ENCODE measurements around the gene LSM2.

Gene LSM2

GRCh38 chr6:31762878-31763618 lies 43.7 kb downstream of the LSM2 start:
- Histone ChIP-seq H3K36me3 (ENCODE audit: control insufficient read depth, insufficient read depth, low read length) (peaks cover 52% of the 10 kb centered on the region), H3K9ac (ENCODE audit: low read length) (no peak overlapping the region), H3K4me3 (ENCODE audit: low read depth, low read length) (no peak overlapping the region), H3K27me3 (ENCODE audit: control insufficient read depth, insufficient read depth, low read length) (no peaks in the 10 kb centered on the region), H3K4me1 (ENCODE audit: control insufficient read depth, insufficient read depth, low read length) (peaks cover 10% of the 10 kb centered on the region; the same call in 1 of the 2 replicates), H3K27ac (ENCODE audit: low read depth, low read length) (no peak overlapping the region), H3K9me3 (ENCODE audit: control insufficient read depth, insufficient read depth, low read depth, low read length) (no peaks in the 10 kb centered on the region)

- Histone ChIP-seq H3K4me3 (ENCODE audit: low read depth, low read length) (no peak within 1 kb of the TSS), H3K9ac (ENCODE audit: low read length) (no peak within 1 kb of the TSS)
These were observed 44.4 kb downstream of the LSM2 start, which contains the start of gene SAPCD1 for GRCh38 chr6:31762356-31762755. TSS of gene SAPCD1 (plus strand) at chr6:31762656. CDS start at chr6:31763055, 399 bp downstream.

GRCh38 chr6:31761343-31761742 lies 45.4 kb downstream of the LSM2 start:
- Histone ChIP-seq H3K36me3 (ENCODE audit: control insufficient read depth, insufficient read depth, low read length) (peaks cover 56% of the 10 kb centered on the region), H3K27ac (ENCODE audit: low read depth, low read length) (no peak overlapping the region), H3K9ac (ENCODE audit: low read length) (no peak overlapping the region), H3K27me3 (ENCODE audit: control insufficient read depth, insufficient read depth, low read length) (no peaks in the 10 kb centered on the region), H3K4me3 (ENCODE audit: low read depth, low read length) (no peak overlapping the region), H3K4me1 (ENCODE audit: control insufficient read depth, insufficient read depth, low read length) (peaks cover 8% of the 10 kb centered on the region; the same call in 1 of the 2 replicates), H3K9me3 (ENCODE audit: control insufficient read depth, insufficient read depth, low read depth, low read length) (no peaks in the 10 kb centered on the region)

More at GRCh38 chr6:31762356-31762755, 44.4 kb downstream of the LSM2 start, which contains the start of gene SAPCD1:
- Histone ChIP-seq H3K9me3 (ENCODE audit: control insufficient read depth, insufficient read depth, low read depth, low read length) (no peaks in the 10 kb centered on the region), H3K4me1 (ENCODE audit: control insufficient read depth, insufficient read depth, low read length) (peaks cover 10% of the 10 kb centered on the region; the same call in 1 of the 2 replicates), H3K27me3 (ENCODE audit: control insufficient read depth, insufficient read depth, low read length) (no peaks in the 10 kb centered on the region), H3K36me3 (ENCODE audit: control insufficient read depth, insufficient read depth, low read length) (peaks cover 56% of the 10 kb centered on the region), H3K27ac (ENCODE audit: low read depth, low read length) (no peak within 1 kb of the TSS)

DNA sequence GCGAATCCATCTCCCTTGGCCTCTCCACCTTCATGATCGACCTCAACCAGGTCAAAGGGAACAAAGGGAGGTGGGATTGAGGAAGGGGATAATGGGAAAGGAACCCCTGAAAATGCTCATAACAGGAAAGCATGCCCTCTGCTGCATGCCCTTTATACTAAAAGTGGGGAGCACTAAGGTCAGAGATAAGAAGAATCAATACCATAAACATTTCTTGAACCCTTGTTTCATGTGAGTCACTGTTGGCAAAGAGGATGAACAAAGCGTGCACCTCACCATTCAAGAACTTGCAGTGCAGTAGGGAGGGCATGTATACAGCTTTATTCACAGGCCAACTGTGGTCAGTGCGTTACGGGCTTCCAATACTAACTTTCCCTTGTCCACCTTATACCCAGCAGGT lies 46.0 kb downstream of the LSM2 start:
- Histone ChIP-seq H3K36me3 (ENCODE audit: control insufficient read depth, insufficient read depth, low read length) (peaks cover 56% of the 10 kb centered on the region), H3K9me3 (ENCODE audit: control insufficient read depth, insufficient read depth, low read depth, low read length) (no peaks in the 10 kb centered on the region), H3K4me1 (ENCODE audit: control insufficient read depth, insufficient read depth, low read length) (peaks cover 4% of the 10 kb centered on the region; the same call in 1 of the 2 replicates), H3K27me3 (ENCODE audit: control insufficient read depth, insufficient read depth, low read length) (no peaks in the 10 kb centered on the region), H3K9ac (ENCODE audit: low read length) (no peak overlapping the region), H3K4me3 (ENCODE audit: low read depth, low read length) (no peak overlapping the region), H3K27ac (ENCODE audit: low read depth, low read length) (no peak overlapping the region)

DNA sequence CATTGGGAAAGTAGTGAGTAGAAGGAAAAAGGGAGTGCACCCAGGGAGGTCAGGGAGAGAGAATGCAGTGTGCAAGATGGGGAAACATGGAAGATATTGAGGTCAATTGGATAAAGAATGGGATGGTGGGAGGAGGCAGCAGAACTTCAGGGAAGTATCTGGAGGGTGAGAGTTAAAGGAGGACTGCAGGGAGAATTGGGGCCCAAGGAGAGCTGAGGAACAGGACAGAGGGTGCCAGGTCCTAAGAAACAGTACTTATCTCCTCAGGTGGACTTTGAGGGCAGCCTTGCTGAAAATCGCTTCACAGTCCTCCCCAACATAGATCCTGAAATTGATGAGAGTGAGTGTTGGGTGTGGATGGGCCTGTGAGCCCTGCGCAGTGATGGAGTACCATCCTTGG lies 48.5 kb downstream of the LSM2 start:
- H3K27ac ChIP-seq (ENCODE audit: low read depth, low read length) = no peak overlapping the region
- no peaks in the 10 kb centered on the region for H3K27me3 ChIP-seq (ENCODE audit: control insufficient read depth, insufficient read depth, low read length)
- H3K9me3 ChIP-seq (ENCODE audit: control insufficient read depth, insufficient read depth, low read depth, low read length) = no peaks in the 10 kb centered on the region
- peaks cover 2% of the 10 kb centered on the region; the same call in 1 of the 2 replicates for H3K4me1 ChIP-seq (ENCODE audit: control insufficient read depth, insufficient read depth, low read length)
- no peak overlapping the region for H3K9ac ChIP-seq (ENCODE audit: low read length)
- H3K4me3 ChIP-seq (ENCODE audit: low read depth, low read length) = no peak overlapping the region
- peaks cover 52% of the 10 kb centered on the region for H3K36me3 ChIP-seq (ENCODE audit: control insufficient read depth, insufficient read depth, low read length)

DNA sequence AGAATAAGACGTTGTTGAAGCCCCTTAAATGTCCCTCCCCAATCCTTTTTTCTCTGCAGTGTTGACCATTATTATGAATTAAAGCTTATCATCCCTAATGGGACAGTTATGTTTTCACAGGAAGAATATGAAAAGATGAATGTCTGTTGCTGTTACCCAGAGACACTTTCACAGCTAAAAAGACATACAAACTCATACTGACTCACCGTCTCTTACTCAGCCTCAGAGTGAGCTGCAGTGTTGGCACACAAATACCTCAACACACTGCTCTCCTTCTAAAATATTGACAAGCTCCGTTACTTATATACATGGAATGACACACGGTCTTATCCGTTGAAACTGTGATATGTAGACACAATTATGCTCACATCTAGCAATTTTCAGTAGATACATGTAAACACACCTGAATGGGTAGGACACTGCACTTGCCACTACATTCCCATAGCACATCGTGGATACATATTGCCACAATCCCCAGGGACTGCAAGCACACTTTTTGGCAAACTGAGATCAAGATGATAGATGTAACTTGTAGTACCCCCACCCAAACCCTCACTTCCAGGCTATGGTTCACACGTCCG lies 53.9 kb downstream of the LSM2 start:
- no peak overlapping the region for H3K27ac ChIP-seq (ENCODE audit: low read depth, low read length)
- peaks cover 24% of the 10 kb centered on the region for H3K36me3 ChIP-seq (ENCODE audit: control insufficient read depth, insufficient read depth, low read length)
- no peak overlapping the region for H3K9ac ChIP-seq (ENCODE audit: low read length)
- H3K4me3 ChIP-seq (ENCODE audit: low read depth, low read length) = no peak overlapping the region
- no peaks in the 10 kb centered on the region for H3K27me3 ChIP-seq (ENCODE audit: control insufficient read depth, insufficient read depth, low read length)
- no peaks in the 10 kb centered on the region for H3K9me3 ChIP-seq (ENCODE audit: control insufficient read depth, insufficient read depth, low read depth, low read length)
- no peaks in the 10 kb centered on the region for H3K4me1 ChIP-seq (ENCODE audit: control insufficient read depth, insufficient read depth, low read length)

- H3K27me3 ChIP-seq (ENCODE audit: control insufficient read depth, insufficient read depth, low read length) = no peaks in the 10 kb centered on the region
- H3K9me3 ChIP-seq (ENCODE audit: control insufficient read depth, insufficient read depth, low read depth, low read length) = no peaks in the 10 kb centered on the region
- no peak overlapping the region for H3K9ac ChIP-seq (ENCODE audit: low read length)
- H3K27ac ChIP-seq (ENCODE audit: low read depth, low read length) = no peak overlapping the region
- H3K36me3 ChIP-seq (ENCODE audit: control insufficient read depth, insufficient read depth, low read length) = peaks cover 32% of the 10 kb centered on the region
- H3K4me3 ChIP-seq (ENCODE audit: low read depth, low read length) = no peak overlapping the region
- no peaks in the 10 kb centered on the region for H3K4me1 ChIP-seq (ENCODE audit: control insufficient read depth, insufficient read depth, low read length)
These were observed 56.2 kb downstream of the LSM2 start for GRCh38 chr6:31750411-31751022.

- Histone ChIP-seq H3K4me1 (ENCODE audit: control insufficient read depth, insufficient read depth, low read length) (no peaks in the 10 kb centered on the region), H3K27me3 (ENCODE audit: control insufficient read depth, insufficient read depth, low read length) (no peaks in the 10 kb centered on the region), H3K9me3 (ENCODE audit: control insufficient read depth, insufficient read depth, low read depth, low read length) (no peaks in the 10 kb centered on the region), H3K4me3 (ENCODE audit: low read depth, low read length) (no peak overlapping the region), H3K27ac (ENCODE audit: low read depth, low read length) (no peak overlapping the region), H3K9ac (ENCODE audit: low read length) (no peak overlapping the region), H3K36me3 (ENCODE audit: control insufficient read depth, insufficient read depth, low read length) (peaks cover 37% of the 10 kb centered on the region)
These were observed 57.3 kb downstream of the LSM2 start for GRCh38 chr6:31749301-31750036.
